ENCODE measurements around the gene EPN1.

The EPN1 gene

DNA sequence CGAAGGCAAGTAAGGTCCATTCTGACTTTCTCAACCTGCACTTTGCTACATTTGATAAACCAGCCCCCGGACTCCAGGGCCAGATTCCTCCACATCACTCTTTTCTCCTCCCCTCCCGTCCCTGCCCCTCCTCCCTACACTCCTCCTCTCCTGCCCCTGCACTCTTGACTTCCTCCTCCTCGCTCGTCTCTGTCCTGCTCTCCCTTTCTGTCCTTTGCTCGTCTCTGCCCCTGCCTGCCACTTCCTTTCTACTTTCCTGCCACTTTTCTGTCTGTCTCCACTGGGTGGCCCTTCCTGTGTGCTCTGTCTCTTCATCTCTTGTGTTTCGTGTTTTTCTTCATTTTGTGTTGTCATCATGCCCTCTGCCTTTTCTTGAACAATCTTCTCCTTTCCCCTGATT, 13.2 kb upstream of the EPN1 start:
- DNase-seq, result no peak

DNA sequence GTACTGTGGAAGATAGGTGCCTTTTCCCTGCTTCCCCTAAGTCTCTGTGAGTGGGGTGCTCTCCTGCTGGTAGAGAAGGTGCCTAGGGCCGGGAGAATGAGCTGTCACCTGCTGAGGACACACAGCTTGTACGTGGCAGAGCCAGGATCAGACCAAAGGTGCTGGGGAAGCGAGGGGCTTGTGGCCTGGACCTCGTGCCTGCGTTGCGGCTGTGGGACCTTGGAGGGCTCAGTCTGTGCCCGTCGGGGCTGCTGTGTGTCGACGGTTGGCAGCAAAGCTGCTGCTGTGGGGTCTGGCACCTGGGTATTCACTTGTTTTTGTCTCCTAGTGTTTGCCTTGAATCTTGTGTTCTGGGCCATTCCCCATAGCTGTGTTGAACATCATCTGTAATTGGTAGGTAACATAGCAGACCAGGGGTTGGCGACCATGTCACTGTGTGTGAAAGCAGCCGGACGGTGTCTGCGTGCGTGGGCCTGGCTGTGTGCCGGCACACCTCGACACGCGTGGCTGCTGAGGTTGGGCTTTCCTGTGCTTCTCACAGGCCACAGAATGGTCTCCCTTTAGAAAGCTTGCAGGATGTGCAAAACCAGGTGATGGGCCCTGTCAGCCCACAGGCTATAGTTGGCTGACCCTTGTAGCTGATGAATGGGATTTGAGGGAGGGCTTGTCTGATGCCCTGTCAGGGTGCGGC, 11.0 kb upstream of the EPN1 start:
- no peak for DNase-seq

DNA sequence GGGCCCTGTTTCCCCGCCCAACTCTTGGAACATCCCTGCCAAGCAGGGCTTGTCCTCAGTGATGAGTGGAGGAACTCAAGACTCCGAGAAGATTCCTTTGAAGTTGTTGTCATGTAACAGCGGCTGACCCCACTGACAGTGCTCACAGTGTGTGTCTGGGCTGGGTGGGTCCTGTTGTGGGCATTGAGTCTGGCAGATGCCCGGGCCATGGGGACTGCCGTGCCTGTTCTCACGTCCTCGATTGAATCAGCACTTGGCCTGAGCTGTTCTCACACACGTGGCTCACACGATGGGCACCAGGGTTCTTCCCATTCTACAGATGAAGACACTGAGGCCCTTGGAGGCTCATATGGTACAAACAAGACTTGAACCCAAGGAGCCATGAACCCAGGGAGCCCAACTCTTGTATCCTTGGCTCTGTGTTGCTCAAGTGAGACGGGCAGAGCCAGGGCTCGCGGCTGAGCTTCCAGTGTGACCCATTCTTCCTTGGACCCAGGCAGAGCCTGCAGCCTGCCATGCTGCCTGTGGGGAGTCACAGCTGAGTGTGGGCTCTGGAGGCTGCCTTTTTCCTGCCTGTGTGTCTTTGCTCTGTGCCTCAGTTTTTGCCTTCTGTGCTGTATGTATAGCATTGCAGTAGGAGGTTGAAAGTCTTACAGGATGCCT, 8.6 kb upstream of the EPN1 start:
- DNase-seq, result no peak

- no peak for DNase-seq
Observed at GRCh38 chr19:55667006-55667381, 8.0 kb upstream of the EPN1 start.

- DNase-seq, result no peak
Observed at GRCh38 chr19:55667511-55667910, 7.5 kb upstream of the EPN1 start.

- no peak for DNase-seq
Observed at GRCh38 chr19:55667958-55668357, 7.1 kb upstream of the EPN1 start.

DNA sequence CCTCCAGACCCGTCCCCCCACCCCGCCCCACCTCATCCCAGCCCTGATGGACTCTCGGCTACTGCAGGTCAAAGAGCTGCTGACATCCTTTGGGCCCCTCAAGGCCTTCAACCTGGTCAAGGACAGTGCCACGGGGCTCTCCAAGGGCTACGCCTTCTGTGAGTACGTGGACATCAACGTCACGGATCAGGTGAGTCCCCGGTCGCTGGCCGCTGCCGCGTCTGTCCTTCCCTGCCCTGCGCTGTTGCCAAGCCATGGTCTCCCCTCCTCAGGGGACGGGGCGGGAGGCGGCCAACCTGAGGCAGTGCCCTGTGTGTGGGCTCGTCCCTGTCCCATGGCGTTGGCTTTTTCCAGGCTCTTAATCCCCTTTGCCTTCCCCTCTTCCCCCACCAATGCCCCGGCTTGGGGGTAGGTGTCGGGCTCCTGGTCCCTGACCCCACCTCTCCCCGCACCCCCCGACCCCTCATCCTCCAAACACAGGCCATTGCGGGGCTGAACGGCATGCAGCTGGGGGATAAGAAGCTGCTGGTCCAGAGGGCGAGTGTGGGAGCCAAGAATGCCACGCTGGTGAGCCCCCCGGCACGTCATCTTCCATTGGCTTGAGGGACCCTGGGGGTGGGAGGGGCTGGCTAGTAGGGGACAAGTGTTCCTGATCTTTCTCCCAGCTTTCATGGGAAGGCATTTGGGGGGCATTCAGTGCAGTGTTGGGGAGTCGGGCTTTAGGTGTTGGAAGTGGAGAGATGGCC, 6.2 kb upstream of the EPN1 start:
- DNase-seq, result no peak

DNA sequence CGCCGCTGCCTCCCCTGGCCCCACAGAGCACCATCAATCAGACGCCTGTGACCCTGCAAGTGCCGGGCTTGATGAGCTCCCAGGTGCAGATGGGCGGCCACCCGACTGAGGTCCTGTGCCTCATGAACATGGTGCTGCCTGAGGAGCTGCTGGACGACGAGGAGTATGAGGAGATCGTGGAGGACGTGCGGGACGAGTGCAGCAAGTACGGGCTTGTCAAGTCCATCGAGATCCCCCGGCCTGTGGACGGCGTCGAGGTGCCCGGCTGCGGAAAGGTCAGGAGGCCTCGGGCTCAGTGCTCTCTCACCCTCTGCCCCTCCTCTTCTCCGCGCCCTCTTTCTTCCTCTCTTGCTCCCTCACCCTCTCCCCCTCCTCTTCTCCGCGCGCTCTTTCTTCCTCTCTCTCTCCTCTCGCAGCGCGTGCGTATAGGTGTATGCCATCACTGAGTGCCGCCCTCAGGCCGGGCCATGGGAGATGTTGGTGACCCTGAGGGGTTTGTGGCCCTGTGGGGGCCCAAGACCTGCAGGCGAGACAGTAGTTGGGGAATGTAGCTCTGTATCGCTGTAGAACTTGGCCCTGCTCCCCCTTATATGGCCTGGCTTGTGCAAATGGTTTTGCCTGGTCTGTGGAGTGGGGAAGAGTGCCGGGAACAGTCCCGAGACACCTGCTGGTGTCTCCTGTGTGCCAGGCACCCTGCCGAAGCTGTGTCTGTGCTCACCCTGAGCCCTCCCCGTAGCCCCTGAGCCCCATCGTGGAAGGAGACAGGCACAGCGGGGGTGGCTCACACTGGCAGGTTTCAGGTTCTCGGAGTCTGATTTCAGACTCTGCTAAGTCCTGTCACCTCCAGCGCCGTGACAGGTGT, 5.4 kb upstream of the EPN1 start:
- DNase-seq, result no peak

- DNase-seq, result no peak
Observed at GRCh38 chr19:55670280-55671053, 4.6 kb upstream of the EPN1 start.

DNA sequence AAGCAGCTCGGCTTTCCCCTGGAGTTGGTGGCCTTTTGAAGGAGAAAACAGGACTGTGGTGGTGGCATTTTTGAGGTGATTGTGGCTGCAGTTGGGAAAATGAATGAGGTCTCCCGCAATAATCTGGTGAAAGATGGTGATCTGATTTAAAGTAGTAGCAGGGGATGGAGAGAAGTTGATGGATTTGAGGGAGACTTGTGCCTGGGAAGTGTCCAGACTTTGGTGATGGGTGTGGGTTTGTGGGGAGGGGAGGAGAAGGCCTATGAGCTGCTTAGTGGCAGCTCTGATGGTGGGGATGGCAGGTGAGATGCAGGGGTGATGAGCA, 4.0 kb upstream of the EPN1 start:
- DNase-seq, result no peak

DNA sequence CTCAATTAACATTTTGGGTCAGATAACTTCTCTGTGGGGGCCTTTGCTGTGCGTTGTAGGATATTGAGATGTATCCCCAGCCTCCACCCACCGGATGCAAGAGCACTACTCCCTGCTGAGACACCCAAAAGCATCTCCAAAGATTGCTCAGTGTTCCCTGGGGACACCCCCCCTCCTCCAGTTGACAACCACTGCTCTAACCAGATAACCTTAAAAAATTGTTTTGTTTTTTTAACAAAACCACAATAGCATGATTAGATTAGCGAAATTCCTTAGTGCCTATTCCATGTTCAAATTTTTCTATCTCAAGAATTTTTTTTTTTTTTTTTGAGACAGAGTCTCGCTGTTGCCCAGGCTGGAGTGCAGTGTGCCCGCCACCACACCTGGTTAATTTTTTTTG, 2.6 kb upstream of the EPN1 start:
- DNase-seq, result no peak

DNA sequence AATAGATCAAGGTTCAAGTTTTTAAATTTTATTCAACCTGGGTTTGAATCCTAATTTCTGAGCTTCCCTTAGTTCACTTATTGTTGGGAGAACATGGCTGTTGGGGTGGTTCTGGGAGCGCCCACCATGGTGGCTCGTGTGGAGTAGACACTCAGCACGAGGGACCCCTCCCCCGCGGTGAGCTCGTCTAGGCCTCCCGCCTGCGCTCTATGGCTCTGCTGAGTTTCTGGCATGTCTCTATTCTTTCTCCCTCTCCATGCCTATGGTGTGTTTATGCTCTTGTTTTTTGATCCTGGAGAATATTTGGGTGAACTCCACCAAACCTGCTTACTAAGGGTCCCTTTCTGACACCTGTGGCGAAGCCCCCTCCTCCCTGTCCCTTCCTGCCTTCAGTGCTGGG, 1.6 kb upstream of the EPN1 start:
- DNase-seq, result no peak

DNA sequence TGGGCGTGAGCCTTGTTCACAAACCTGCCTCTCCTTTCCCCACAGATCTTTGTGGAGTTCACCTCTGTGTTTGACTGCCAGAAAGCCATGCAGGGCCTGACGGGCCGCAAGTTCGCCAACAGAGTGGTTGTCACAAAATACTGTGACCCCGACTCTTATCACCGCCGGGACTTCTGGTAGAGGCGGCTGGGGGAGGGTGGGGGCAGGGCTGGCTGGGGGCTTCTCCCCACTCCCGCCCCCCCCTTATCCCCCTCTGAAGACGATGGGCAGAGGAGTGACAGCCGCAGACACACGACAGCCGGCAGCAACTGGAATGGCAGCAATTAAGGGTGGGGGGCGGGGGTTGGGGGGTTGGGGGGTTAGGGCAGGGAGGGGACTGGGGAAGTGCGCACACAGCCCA, 1.1 kb upstream of the EPN1 start:
- no peak for DNase-seq

DNA sequence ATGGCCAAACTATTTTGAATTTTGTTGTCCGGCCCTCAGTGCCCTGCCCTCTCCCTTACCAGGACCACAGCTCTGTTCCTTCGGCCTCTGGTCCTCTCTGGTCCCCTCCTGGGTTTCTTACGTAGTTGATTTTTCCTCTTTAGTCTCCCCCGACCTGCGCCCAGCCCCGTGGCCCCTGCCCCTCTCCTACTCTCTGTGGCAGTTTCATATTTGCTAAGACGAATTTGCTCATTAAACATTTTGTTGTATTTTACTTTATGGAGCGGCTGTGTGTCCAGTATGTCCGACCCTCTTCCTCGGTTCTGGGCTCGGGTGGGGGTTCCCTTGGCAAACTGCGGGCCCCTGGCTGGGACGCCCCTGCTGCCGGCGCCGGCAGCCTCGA, 576 bp upstream of the EPN1 start:
- DNase-seq, result no peak

- no peak for DNase-seq
Observed at GRCh38 chr19:55675661-55676354, 782 bp downstream of the EPN1 start.

- no peak for DNase-seq
Observed at GRCh38 chr19:55676383-55676782, 1.4 kb downstream of the EPN1 start.

DNA sequence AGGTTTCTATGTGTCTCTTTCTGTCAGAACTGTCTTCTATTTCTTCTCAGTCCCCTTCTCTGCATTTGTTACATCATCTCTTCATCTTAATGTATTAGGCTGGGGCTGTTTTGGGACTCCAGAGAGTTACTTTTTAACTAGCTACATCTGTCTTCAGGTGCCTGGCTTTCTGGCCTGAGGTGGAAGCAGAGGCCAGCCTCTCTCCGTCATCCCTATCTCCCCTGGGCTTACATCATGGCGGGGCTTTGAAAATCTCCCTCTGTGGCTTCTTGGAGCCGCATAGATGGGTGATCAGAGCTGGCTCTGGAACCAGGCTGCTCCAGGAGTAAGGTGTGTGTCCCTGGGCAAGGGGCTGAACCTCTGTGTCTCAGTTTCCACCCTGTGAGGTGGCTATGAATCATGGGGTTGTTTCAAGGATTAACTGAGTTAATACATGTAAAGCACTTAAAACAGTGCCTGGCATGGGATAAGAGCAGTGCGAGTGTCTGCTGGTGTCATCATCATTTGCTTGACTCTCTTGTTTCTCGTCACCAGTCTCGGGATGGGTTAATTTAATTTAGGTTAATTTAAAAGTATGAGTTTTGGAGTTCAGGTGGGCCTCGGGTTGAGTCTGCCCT, 2.0 kb downstream of the EPN1 start:
- DNase-seq, result no peak

DNA sequence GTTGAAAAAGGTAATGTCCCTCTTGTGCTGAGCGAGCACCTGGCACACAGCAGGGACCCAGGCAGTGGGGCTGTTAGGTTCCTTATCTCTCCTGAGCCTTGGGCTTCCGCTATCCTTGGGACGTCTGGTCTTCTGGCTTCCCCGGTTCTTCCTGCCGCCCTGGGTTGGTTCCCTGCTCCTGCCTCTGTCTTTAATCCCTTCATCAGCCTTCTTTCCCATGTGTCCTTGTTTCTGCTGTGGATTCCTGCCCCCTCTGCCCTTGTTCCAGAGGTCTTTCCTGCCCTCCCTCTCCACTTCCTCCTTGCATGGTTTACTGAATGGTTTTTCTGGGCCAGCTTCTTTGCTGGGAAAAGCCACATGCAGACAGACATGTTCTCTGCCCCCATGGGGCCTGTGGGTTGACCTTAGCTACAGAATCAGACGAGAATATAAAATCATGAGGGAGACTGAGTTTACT, 2.6 kb downstream of the EPN1 start:
- no peak for DNase-seq

DNA sequence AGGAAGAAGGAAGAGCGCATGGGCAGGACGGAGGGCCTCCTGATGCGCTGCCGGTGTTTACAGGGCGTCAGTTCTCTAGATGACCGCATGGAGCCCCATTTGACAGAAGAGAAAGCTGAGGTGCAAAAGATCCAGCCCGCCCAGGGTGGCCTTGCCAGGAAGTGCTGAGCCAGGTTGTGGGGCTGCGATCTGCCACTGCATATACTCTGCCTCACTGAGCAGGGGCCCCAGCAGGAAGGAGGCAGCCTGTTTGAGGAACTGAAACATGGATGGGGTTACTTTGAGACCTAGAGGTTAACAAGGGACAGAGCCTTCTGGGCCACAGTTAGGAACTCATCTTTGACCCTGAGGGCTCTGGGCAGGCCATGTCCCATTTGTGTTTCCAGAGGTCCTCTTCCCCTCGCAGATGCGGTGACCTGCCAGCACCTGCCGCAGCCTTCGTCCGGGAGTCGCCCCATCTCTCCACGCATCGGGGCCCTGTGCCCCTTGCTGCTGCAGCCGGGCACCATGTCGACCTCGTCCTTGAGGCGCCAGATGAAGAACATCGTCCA, 3.2 kb downstream of the EPN1 start:
- no peak for DNase-seq

GRCh38 chr19:55679343-55680257, 4.6 kb downstream of the EPN1 start:
- no peak for DNase-seq
